Mucosa of descending colon (tissue), 3 donors: ENCODE data around the gene KDM3B. TPM values are rescaled to one million over a fixed set of nuclear protein-coding genes. Genes with fewer than 3 reads are reported as not detected.
"Not testable (repeated sequence)": the region's sequence is repeated elsewhere in the genome, so short reads cannot be mapped to it uniquely, and the experiment has no call there.

Experiments used
- ATAC-seq: fragments of 200-7000 bp; cut with Tn5 transposase; one replicate; pipeline ENCODE4 v1.9.1; 2020; ENCODE audit warnings: mild to moderate bottlenecking, moderate library complexity
- DNase-seq, 3 donors: peaks; one replicate each; pipeline ENCODE4 v3.0.0-alpha.2; 2020
- H3K36me3 ChIP-seq: fragments of 200-600 bp; one replicate; pipeline ENCODE4 v1.8.0; 2021; ENCODE audit warnings: low read depth, mild to moderate bottlenecking
- H3K4me1 ChIP-seq: fragments of 200-600 bp; one replicate; pipeline ENCODE4 v1.8.0; 2021; ENCODE audit warnings: low read depth, mild to moderate bottlenecking
- H3K4me3 ChIP-seq: fragments of 200-600 bp; one replicate; pipeline ENCODE4 v1.8.0; 2021; ENCODE audit warnings: mild to moderate bottlenecking
- H3K9me3 ChIP-seq: fragments of 200-600 bp; one replicate; pipeline ENCODE4 v1.8.0; 2021; ENCODE audit warnings: mild to moderate bottlenecking
- CTCF ChIP-seq: fragments of 200-600 bp; IDR thresholded peaks from one replicate; pipeline ENCODE4 v1.8.0; 2022; ENCODE audit warnings: antibody characterized with exemption, mild to moderate bottlenecking
- intact Hi-C, 2 donors: fragments of 100-400 bp; cut with DNase I in 1 of 2; cut with micrococcal nuclease in 1 of 2; formaldehyde crosslinking; loops; one replicate each; pipeline versions ENCODE4 v1.11.0 to v1.11.1; 2022; cut with DNase I, micrococcal nuclease
- total RNA-seq, 3 donors: library from RNA; stranded (reverse); fragmentation: NEBNext Ultra II Directional in 2 of 3; extraction: Animal tissue kit (Norgen Biotek cat#: 25700) in 2 of 3; gene quantifications; one replicate each; pipeline versions ENCODE4 v1.2.1 to v1.2.4, GENCODE V29; 2021 to 2023
- donor health status: DM: no; HTN: no; CAD: no; lungs with moderate emphysema.
- donor health status: DM: no; HTN: no; CAD: no.
- donor health status: DM: no; HTN: yes; CAD: no.

KDM3B gene
- total RNA-seq, 3 donors from 2014 or later, result 56.6 to 84.3 (median 71.7) TPM

- DNase-seq, result no peak
- Histone ChIP-seq H3K4me3 (no peak overlapping the region), H3K4me1 (peaks cover 10% of the 10 kb centered on the region), H3K9me3 (no peaks in the 10 kb centered on the region), H3K36me3 (no peaks in the 10 kb centered on the region)
- ATAC-seq, result no peak
- intact Hi-C loops, result no loop called here
- TF ChIP-seq CTCF, result no peak
Observed at GRCh38 chr5:138471052-138471361, 118.5 kb downstream of the KDM3B start.

- Histone ChIP-seq H3K4me1 (no peaks in the 10 kb centered on the region), H3K36me3 (no peaks in the 10 kb centered on the region), H3K9me3 (no peaks in the 10 kb centered on the region), H3K4me3 (no peak overlapping the region)
- intact Hi-C loops, result no loop called here
- DNase-seq, result no peak
- no peak for TF ChIP-seq CTCF
- ATAC-seq, result no peak
Observed at GRCh38 chr5:138472353-138472752, 119.9 kb downstream of the KDM3B start.

- intact Hi-C loops, ATAC-seq, H3K4me1 ChIP-seq, H3K9me3 ChIP-seq, H3K36me3 ChIP-seq, H3K4me3 ChIP-seq, DNase-seq: not testable (repeated sequence)
Observed at GRCh38 chr5:138473151-138473550, 120.7 kb downstream of the KDM3B start.

- Histone ChIP-seq H3K4me3 (no peak overlapping the region), H3K9me3 (no peaks in the 10 kb centered on the region), H3K36me3 (no peaks in the 10 kb centered on the region), H3K4me1 (no peaks in the 10 kb centered on the region)
- DNase-seq (no peak), ATAC-seq (no peak)
- TF ChIP-seq CTCF, result no peak
- intact Hi-C loops, result no loop called here
Observed at GRCh38 chr5:138476918-138477317, 124.4 kb downstream of the KDM3B start.

GRCh38 chr5:138482638-138483037 lies 130.2 kb downstream of the KDM3B start:
- intact Hi-C loops, result no loop called here
- ATAC-seq (peak; percentile 32), DNase-seq (no peak)
- Histone ChIP-seq H3K9me3 (no peaks in the 10 kb centered on the region), H3K36me3 (no peaks in the 10 kb centered on the region), H3K4me3 (no peak overlapping the region), H3K4me1 (no peaks in the 10 kb centered on the region)
- TF ChIP-seq CTCF, result no peak

Other genes with a start within 250 kb of the KDM3B start
- gene NME5, start 213.3 kb upstream of the KDM3B start, total RNA-seq, result 1 to 10 TPM in 2 of 3 donors, not detected in 1; 1.6 to 4.3 TPM
- gene BRD8, start 174.1 kb upstream of the KDM3B start, total RNA-seq, result 10 to 100 TPM; 42.6 to 58.5 (median 57.3) TPM
- 10 to 100 TPM in 1 of 3 donors, 1 to 10 TPM in 2; 1.4 to 12.9 (median 2.8) TPM for gene KIF20A, start 173.6 kb upstream of the KDM3B start, total RNA-seq
- 10 to 100 TPM; 19.3 to 22.2 (median 21.9) TPM for gene CDC23, start 139.4 kb upstream of the KDM3B start, total RNA-seq
- 1 to 10 TPM in 2 of 3 donors, under 1 TPM in 1; 0.77 to 2.4 (median 1.1) TPM for gene GFRA3, start 78.1 kb upstream of the KDM3B start, total RNA-seq
- 1 to 10 TPM in 2 of 3 donors, under 1 TPM in 1; 0.79 to 4.1 (median 1.3) TPM for gene CDC25C, start 20.9 kb upstream of the KDM3B start, total RNA-seq
- 10 to 100 TPM; 14.4 to 33.5 (median 14.5) TPM for gene FAM53C, start 14.4 kb upstream of the KDM3B start, total RNA-seq
- 10 to 100 TPM in 1 of 3 donors, 1 to 10 TPM in 2; 1.0 to 16.3 (median 2.7) TPM for gene REEP2, start 86.4 kb downstream of the KDM3B start, total RNA-seq
- gene EGR1, start 112.8 kb downstream of the KDM3B start, total RNA-seq, result 10 to 100 TPM; 16.8 to 90.0 (median 23.5) TPM
- 100 to 1,000 TPM in 1 of 3 donors, 10 to 100 TPM in 2; 66.5 to 114 (median 85.7) TPM for gene ETF1, start 190.6 kb downstream of the KDM3B start, total RNA-seq
- 100 to 1,000 TPM; 170 to 182 (median 173) TPM for gene HSPA9, start 222.7 kb downstream of the KDM3B start, total RNA-seq